Spleen (tissue), 11 donors: ENCODE results near the gene CNTLN. TPM values are rescaled to one million over a fixed set of nuclear protein-coding genes. Genes with fewer than 3 reads are reported as not detected.
"Not testable (repeated sequence)": the region's sequence is repeated elsewhere in the genome, so short reads cannot be mapped to it uniquely, and the experiment has no call there.

Source experiments
- DNase-seq: peaks from one replicate; pipeline ENCODE4 v3.0.0-alpha.2; 2020
- H3K27ac ChIP-seq, 8 donors: fragments of 200-600 bp; sonication (generic) in 7 of 8; 1 replicate in 4 of 8; 2 replicates in 4 of 8; pipeline versions ENCODE4 v1.5.0 to v1.8.0; 2016 to 2021; ENCODE audit warnings: inconsistent platforms in 4 of 8, mild to moderate bottlenecking in 4 of 8, moderate library complexity in 1 of 8
- H3K27me3 ChIP-seq, 7 donors: fragments of 200-600 bp; sonication (generic) in 6 of 7; replicated peaks in 1 of 7; 1 replicate in 4 of 7; 2 replicates in 3 of 7; pipeline versions ENCODE4 v1.5.0 to v1.8.0; 2016 to 2021; ENCODE audit warnings: inconsistent platforms in 3 of 7, mild to moderate bottlenecking in 1 of 7
- H3K36me3 ChIP-seq, 6 donors: fragments of 200-600 bp; sonication (generic) in 5 of 6; 1 replicate in 4 of 6; 2 replicates in 2 of 6; pipeline versions ENCODE4 v1.5.0 to v1.8.0; 2016 to 2021; ENCODE audit warnings: inconsistent platforms in 2 of 6
- H3K4me1 ChIP-seq, 6 donors: fragments of 200-600 bp; sonication (generic) in 5 of 6; 1 replicate in 3 of 6; 2 replicates in 3 of 6; pipeline versions ENCODE4 v1.5.0 to v1.8.0; 2016 to 2021; ENCODE audit warnings: inconsistent platforms in 3 of 6
- H3K4me3 ChIP-seq, 8 donors: fragments of 200-600 bp; sonication (generic) in 7 of 8; 1 replicate in 4 of 8; 2 replicates in 4 of 8; pipeline versions ENCODE4 v1.5.0 to v1.8.0; 2016 to 2021; ENCODE audit warnings: inconsistent platforms in 4 of 8, mild to moderate bottlenecking in 4 of 8, moderate library complexity in 2 of 8
- H3K9me3 ChIP-seq, 8 donors: fragments of 200-600 bp; sonication (generic) in 7 of 8; 1 replicate in 4 of 8; 2 replicates in 4 of 8; pipeline versions ENCODE4 v1.5.0 to v1.8.0; 2016 to 2021; ENCODE audit warnings: inconsistent platforms in 4 of 8
- POLR2A ChIP-seq, 3 donors: fragments of 450-650 bp; IDR thresholded peaks; one replicate each; pipeline ENCODE4 v1.5.1; 2017; ENCODE audit warnings: antibody characterized with exemption in 3 of 3, mild to moderate bottlenecking in 1 of 3
- POLR2AphosphoS5 ChIP-seq, 3 donors: sonication (generic); formaldehyde crosslinking; IDR thresholded peaks; one replicate each; pipeline ENCODE4 v1.5.1; 2017; ENCODE audit warnings: antibody characterized with exemption in 3 of 3
- WGBS, 5 donors: extraction: QIAGEN DNeasy Blood & Tissue Kit in 3 of 5; methylation state at CpG; one replicate each; pipeline versions ENCODE4 v1.1.5 to v1.1.7; 2013 to 2018; 5-methylcytosine and 5-hydroxymethylcytosine counted together
- intact Hi-C: fragments of 100-400 bp; cut with DNase I; formaldehyde crosslinking; loops from one replicate; pipeline ENCODE4 v1.15.0; 2023; ENCODE audit warnings: low total_unique reads
- polyA plus RNA-seq, 3 donors: library from polyadenylated mRNA; stranded (reverse); fragments of 200-250 nt; gene quantifications; one replicate each; pipeline ENCODE4 v1.2.1, GENCODE V29; 2013
- total RNA-seq, 7 donors: library from RNA; depleted of rRNA in 3 of 7; stranded (reverse); fragments of >200 nt in 3 of 7; fragmentation: NEBNext Ultra II Directional in 4 of 7; extraction: Animal tissue kit (Norgen Biotek cat#: 25700) in 4 of 7; gene quantifications; one replicate each; pipeline versions ENCODE4 v1.1.0 to v1.2.1, GENCODE V29; 2016 to 2021
- TF ChIP-seq, protein P1 (sequence below), 11 experiments: fragments of 200-600 bp in 7 of 11; fragments of 450-650 bp in 4 of 11; sonication (generic) in 4 of 11; IDR thresholded peaks in 8 of 11; conservative IDR thresholded peaks in 3 of 11; 1 replicate in 7 of 11; 2 replicates in 4 of 11; pipeline versions ENCODE4 v1.4.0 to v1.8.0; 2016 to 2021; ENCODE audit warnings: antibody characterized with exemption in 11 of 11, inconsistent platforms in 4 of 11, mild to moderate bottlenecking in 1 of 11
- donor health status: healthy with polysubstance abuse.
- donor health status: DM: no; HTN: no; CAD: no; lungs with moderate emphysema.
- donor health status: DM: no; HTN: no; CAD: no.
- donor health status: Bipolar disorder and iron deficiency.
- donor health status: healthy.
- donor health status: DM: no; HTN: no; CAD: no.
- donor health status: DM: yes; HTN: yes; CAD: no.

Gene CNTLN
- total and polyA plus RNA-seq, 10 donors: 1.1 to 26.2 (median 9.8) TPM

DNA sequence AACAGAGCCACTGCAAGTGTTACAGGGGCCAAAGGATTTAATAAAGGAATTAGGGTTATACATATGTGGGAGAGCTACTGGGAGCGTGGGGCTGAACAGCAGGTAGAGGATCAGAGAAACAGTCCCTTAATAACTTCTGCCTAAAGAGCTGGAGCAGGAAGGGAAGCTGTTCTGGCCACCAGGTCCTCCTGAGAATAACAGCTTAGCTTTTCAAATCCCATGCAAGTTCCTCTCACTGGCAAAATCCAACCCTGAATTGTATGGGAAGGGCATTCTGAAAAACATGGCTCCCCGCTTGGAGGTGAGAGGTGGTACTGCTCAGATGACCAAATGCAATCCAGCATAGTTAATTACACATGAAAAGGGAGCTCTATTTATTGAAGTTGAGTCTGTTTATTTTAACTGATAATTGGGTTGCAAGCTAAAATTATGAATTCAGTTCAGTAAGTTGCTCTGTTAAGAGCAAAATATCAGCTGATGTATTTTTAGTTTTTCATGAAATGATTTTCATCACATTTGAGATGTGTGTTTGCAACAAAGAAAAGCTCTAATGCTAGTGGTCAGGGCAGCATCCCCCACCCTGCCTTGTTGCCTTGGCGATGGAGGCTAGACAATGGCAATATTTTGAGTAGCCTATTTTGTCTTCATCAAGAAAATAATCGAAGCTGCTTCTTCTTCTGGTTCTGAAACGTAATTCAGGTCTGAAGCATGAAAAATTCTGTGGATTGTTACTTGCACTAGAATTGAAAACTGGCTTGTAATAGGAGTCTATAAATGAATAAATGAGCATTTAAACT lies 385.6 kb downstream of the CNTLN start:
- H3K36me3 ChIP-seq: no peaks in the 10 kb centered on the region
- intact Hi-C loops: no loop called here
- H3K4me1 ChIP-seq: no peaks in the 10 kb centered on the region
- H3K27me3 ChIP-seq: no peaks in the 10 kb centered on the region
- WGBS, 5 donors: 75 to 88% (median 81%) methylated on average over 5 of the region's 5 CpGs
- H3K9me3 ChIP-seq: no peaks in the 10 kb centered on the region
- DNase-seq: no peak
- TF ChIP-seq POLR2A (IDR thresholded peaks at IDR 0.05) (no peak), POLR2AphosphoS5 (IDR thresholded peaks at IDR 0.05) (no peak)
- TF ChIP-seq, protein P1, sequence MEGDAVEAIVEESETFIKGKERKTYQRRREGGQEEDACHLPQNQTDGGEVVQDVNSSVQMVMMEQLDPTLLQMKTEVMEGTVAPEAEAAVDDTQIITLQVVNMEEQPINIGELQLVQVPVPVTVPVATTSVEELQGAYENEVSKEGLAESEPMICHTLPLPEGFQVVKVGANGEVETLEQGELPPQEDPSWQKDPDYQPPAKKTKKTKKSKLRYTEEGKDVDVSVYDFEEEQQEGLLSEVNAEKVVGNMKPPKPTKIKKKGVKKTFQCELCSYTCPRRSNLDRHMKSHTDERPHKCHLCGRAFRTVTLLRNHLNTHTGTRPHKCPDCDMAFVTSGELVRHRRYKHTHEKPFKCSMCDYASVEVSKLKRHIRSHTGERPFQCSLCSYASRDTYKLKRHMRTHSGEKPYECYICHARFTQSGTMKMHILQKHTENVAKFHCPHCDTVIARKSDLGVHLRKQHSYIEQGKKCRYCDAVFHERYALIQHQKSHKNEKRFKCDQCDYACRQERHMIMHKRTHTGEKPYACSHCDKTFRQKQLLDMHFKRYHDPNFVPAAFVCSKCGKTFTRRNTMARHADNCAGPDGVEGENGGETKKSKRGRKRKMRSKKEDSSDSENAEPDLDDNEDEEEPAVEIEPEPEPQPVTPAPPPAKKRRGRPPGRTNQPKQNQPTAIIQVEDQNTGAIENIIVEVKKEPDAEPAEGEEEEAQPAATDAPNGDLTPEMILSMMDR (IDR thresholded peaks at IDR 0.05 in 8 of 11, conservative IDR thresholded peaks at IDR 0.05 in 3 of 11): no peak
- H3K4me3 ChIP-seq: no peak overlapping the region
- H3K27ac ChIP-seq: no peak overlapping the region

DNA sequence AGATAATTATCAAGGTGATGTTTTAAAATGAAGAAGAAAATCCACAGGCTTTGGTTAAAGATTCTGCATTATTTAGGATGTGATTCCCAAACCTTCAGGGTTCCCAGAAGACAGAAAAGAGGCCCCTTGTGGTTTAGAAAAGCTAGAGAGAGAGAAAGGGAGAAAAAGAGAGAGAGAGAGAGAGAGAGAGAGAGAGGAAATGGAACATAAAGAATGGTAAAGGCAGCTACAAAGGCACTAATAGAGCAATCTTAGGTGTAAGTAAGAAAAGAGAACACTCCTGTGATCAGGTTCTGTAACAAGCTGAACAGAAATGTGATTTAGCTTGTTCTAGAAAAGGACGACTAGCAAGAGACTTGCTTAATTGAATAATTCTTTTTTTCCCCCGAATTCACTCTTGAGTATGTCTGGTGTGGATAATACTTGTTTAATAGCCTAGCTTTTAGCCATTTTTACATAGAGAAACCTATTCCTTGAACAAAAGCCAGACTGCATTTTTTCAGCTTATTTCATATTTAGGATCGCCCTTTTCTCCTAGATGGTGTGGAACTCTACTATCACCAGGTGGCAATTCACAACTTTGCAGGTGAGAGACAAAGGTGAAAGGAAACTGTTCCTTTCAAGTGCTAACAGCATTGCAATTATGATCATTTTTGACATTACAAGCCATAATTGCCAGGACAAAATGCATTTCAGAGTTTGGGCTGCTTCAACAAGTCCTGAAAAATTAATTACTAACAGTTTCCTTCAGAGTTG lies 386.4 kb downstream of the CNTLN start:
- Histone ChIP-seq H3K4me1 (no peaks in the 10 kb centered on the region), H3K36me3 (no peaks in the 10 kb centered on the region), H3K9me3 (no peaks in the 10 kb centered on the region), H3K27ac (no peak overlapping the region), H3K27me3 (no peaks in the 10 kb centered on the region), H3K4me3 (no peak overlapping the region)
- intact Hi-C loops: no loop called here
- 80 to 88% (median 85%) methylated on average over 3 of the region's 3 CpGs for WGBS, 5 donors
- no peak for TF ChIP-seq POLR2A (IDR thresholded peaks at IDR 0.05)
- TF ChIP-seq POLR2AphosphoS5 (IDR thresholded peaks at IDR 0.05): no peak
- TF ChIP-seq, protein P1 (IDR thresholded peaks at IDR 0.05 in 8 of 11, conservative IDR thresholded peaks at IDR 0.05 in 3 of 11): no peak
- DNase-seq: no peak

DNA sequence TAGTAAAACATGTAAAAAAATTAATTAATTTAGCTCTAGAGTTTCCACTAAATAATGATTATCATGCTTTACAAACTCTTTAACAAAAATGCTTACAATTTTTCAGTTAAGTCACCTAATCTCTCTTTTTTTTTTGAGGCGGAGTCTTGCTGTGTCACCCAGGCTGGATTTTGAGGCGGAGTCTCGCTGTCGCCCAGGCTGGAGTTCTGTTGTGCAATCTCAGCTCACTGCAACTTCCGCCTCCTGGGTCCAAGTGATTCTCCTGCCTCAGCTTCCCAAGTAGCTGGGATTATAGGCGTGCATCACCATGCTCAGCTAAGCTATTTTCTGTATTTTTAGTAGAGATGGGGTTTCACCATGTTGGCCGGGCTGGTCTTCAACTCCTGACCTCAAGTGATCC lies 391.9 kb downstream of the CNTLN start:
- H3K9me3 ChIP-seq, H3K27ac ChIP-seq, H3K27me3 ChIP-seq, DNase-seq, H3K4me1 ChIP-seq, intact Hi-C loops, H3K4me3 ChIP-seq, H3K36me3 ChIP-seq: not testable (repeated sequence)
- WGBS, 5 donors: 75 to 91% (median 83%) methylated on average over 7 of the region's 7 CpGs

DNA sequence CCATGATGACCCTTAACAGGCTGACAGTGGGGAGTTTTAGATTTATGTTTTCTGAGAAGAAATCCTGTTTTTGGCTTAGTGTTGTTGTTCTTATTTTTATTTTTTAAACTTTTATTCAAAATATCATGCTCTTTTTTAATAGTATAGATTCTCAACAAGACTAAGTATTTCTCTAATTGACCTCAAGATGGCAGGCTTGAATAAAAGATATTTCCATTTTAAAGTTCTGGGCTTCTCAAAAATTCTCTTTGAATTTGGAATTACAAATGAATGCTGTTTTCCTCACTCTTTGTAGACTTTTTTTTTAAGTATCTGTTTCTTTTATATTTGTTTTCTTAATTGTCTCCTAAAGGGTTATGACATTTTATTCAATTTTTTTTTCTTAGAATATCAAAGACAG lies 394.0 kb downstream of the CNTLN start:
- Histone ChIP-seq H3K4me1 (no peaks in the 10 kb centered on the region), H3K27me3 (no peaks in the 10 kb centered on the region), H3K4me3 (no peak overlapping the region), H3K27ac (no peak overlapping the region), H3K36me3 (no peaks in the 10 kb centered on the region), H3K9me3 (no peaks in the 10 kb centered on the region)
- TF ChIP-seq, protein P1 (IDR thresholded peaks at IDR 0.05 in 8 of 11, conservative IDR thresholded peaks at IDR 0.05 in 3 of 11): no peak
- no peak for TF ChIP-seq POLR2AphosphoS5 (IDR thresholded peaks at IDR 0.05)
- TF ChIP-seq POLR2A (IDR thresholded peaks at IDR 0.05): no peak
- no peak for DNase-seq
- intact Hi-C loops: no loop called here
